ENCODE data around the gene VRK1.

DNA sequence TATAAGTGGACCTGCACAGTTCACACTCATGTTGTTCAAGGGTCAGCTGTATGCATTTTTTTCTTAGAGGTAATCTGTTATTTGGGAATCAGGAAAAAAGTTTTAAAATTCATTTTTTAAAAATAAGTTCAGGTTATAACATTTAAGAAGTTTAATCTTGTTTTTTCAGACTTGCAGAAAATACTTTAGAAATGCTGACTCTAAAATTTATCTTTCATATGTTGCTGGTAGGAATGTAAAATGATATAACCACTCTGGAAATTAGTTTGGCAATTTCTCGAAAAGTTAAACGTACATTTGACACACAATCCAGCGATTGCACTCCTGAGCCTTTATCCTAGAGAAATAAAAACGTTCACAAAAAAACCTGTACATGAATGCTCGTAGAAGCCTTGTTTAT is 4.7 kb downstream of the VRK1 start:
- TF ChIP-seq, protein P1, sequence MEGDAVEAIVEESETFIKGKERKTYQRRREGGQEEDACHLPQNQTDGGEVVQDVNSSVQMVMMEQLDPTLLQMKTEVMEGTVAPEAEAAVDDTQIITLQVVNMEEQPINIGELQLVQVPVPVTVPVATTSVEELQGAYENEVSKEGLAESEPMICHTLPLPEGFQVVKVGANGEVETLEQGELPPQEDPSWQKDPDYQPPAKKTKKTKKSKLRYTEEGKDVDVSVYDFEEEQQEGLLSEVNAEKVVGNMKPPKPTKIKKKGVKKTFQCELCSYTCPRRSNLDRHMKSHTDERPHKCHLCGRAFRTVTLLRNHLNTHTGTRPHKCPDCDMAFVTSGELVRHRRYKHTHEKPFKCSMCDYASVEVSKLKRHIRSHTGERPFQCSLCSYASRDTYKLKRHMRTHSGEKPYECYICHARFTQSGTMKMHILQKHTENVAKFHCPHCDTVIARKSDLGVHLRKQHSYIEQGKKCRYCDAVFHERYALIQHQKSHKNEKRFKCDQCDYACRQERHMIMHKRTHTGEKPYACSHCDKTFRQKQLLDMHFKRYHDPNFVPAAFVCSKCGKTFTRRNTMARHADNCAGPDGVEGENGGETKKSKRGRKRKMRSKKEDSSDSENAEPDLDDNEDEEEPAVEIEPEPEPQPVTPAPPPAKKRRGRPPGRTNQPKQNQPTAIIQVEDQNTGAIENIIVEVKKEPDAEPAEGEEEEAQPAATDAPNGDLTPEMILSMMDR (conservative IDR thresholded peaks at IDR 0.05 in 1 of 2, IDR thresholded peaks at IDR 0.05 in 1 of 2; ENCODE audit: extremely low read depth in 1 of 2, insufficient read depth in 1 of 2, low read depth in 1 of 2, low read length in 2 of 2), result no peak
- no peak for TF ChIP-seq EZH2 (IDR thresholded peaks at IDR 0.05; ENCODE audit: borderline replicate concordance, low read length)

Measured in mammary epithelial cell (primary cell).